Measurements from ENCODE around the gene CENPX. TPM values are rescaled to one million over a fixed set of nuclear protein-coding genes. Genes with fewer than 3 reads are reported as not detected.

Gene CENPX
- total and polyA plus RNA-seq, 2 of the 13 experiments (the other 11 are each of a cell fraction or from before 2014, with no cell fraction given), result 92.7 to 170 TPM

GRCh38 chr17:81991684-81992305, 30.9 kb downstream of the CENPX start (continued):
- no peak; the same call in 1 of the 2 replicates for TF ChIP-seq ZBTB38 (CRISPR knock-in tag; IDR thresholded peaks at IDR 0.05)
- TF ChIP-seq CHCHD3 (CRISPR knock-in tag; IDR thresholded peaks at IDR 0.05), result no peak
- peak; percentile 35; the same call in 1 of the 2 replicates for TF ChIP-seq STAT6 (CRISPR knock-in tag; IDR thresholded peaks at IDR 0.05; ENCODE audit: borderline replicate concordance)
- peak; percentile 72; the same call in 1 of the 2 replicates for TF ChIP-seq TGIF2 (CRISPR knock-in tag; IDR thresholded peaks at IDR 0.05)
- TF ChIP-seq ZNF781 (CRISPR knock-in tag; IDR thresholded peaks at IDR 0.05; ENCODE audit: borderline replicate concordance, not compliant biosample characterization), result peak; percentile 86
- peak; percentile 85; the same call in 1 of the 2 replicates for TF ChIP-seq ZFP90 (CRISPR knock-in tag; IDR thresholded peaks at IDR 0.05; ENCODE audit: borderline replicate concordance)
- TF ChIP-seq ZNF251 (CRISPR knock-in tag; IDR thresholded peaks at IDR 0.05), result no peak
- no peak for TF ChIP-seq ZNF598 (CRISPR knock-in tag; IDR thresholded peaks at IDR 0.05; ENCODE audit: borderline replicate concordance)
- peak; percentile 84 for TF ChIP-seq SP5 (CRISPR knock-in tag; IDR thresholded peaks at IDR 0.05; ENCODE audit: borderline replicate concordance, low read depth)
- peak; percentile 75; the same call in 1 of the 2 replicates for TF ChIP-seq ZNF777 (CRISPR knock-in tag; IDR thresholded peaks at IDR 0.05)
- peak; percentile 67 for TF ChIP-seq ZKSCAN8 (CRISPR knock-in tag; IDR thresholded peaks at IDR 0.05; ENCODE audit: borderline replicate concordance)
- peak; percentile 89 for TF ChIP-seq SKIL (CRISPR knock-in tag; IDR thresholded peaks at IDR 0.05; ENCODE audit: borderline replicate concordance)
- peak; percentile 96; the same call in 1 of the 2 replicates for TF ChIP-seq PCBP1 (IDR thresholded peaks at IDR 0.05; ENCODE audit: borderline replicate concordance, low read depth, low read length)
- TF ChIP-seq ASH2L (IDR thresholded peaks at IDR 0.05; ENCODE audit: insufficient read length, low read depth, low read length), result peak; percentile 74
- TF ChIP-seq TAF1 (CRISPR knock-in tag; IDR thresholded peaks at IDR 0.05), result peak; percentile 90
- peak; percentile 79; the same call in 1 of the 2 replicates for TF ChIP-seq ZBTB4 (CRISPR knock-in tag; IDR thresholded peaks at IDR 0.05; ENCODE audit: borderline replicate concordance)
- TF ChIP-seq HIC2 (CRISPR knock-in tag; IDR thresholded peaks at IDR 0.05; ENCODE audit: low read depth), result peak; percentile 96

Data from HepG2 (cell line).